Uterus (tissue), 2 donors: ENCODE measurements around the gene TMC7.
A peak's percentile ranks its signal among the peaks of the same experiment; 100 is the strongest.

Experiments used
- CTCF ChIP-seq, 4 experiments: fragments of 200-600 bp in 2 of 4; fragments of 450-650 bp in 2 of 4; sonication (generic) in 2 of 4; IDR thresholded peaks; one replicate each; pipeline ENCODE4 v1.5.1; 2016 to 2019; ENCODE audit warnings: antibody characterized with exemption in 4 of 4, mild to moderate bottlenecking in 2 of 4, moderate library complexity in 1 of 4
- POLR2A ChIP-seq, 2 donors: fragments of 450-650 bp; IDR thresholded peaks; one replicate each; pipeline ENCODE4 v1.6.1; 2016; ENCODE audit warnings: antibody characterized with exemption in 2 of 2, mild to moderate bottlenecking in 1 of 2, moderate library complexity in 1 of 2

- TF ChIP-seq CTCF (IDR thresholded peaks at IDR 0.05) (peak in 2 of 4 experiments; percentile 17 to 18), POLR2A (IDR thresholded peaks at IDR 0.05) (peak; percentile 29 to 63)
Observed at GRCh38 chr16:19067349-19068236, 83.9 kb downstream of the TMC7 start, which contains the start of gene COQ7.
